RWPE2 (cell line): ENCODE results near the gene FAM180A.

ENCODE experiments used
- ATAC-seq: fragments of 200-7000 bp; cut with Tn5 transposase; 3 replicates; pipeline ENCODE4 v1.9.1; 2021; ENCODE audit warnings: low read depth
- DNase-seq: peaks from one replicate; pipeline ENCODE4 v3.0.0-alpha.2; 2020; ENCODE audit warnings: low spot score
- H3K27ac ChIP-seq: fragments of 450-650 bp; 2 replicates; pipeline ENCODE4 v1.5.1; 2017; ENCODE audit warnings: mild to moderate bottlenecking; ENCODE audit not compliant: poor library complexity, severe bottlenecking
- H3K27me3 ChIP-seq: fragments of 250-450 bp; sonication (Bioruptor Pico); 2 replicates; pipeline ENCODE4 v1.5.1; 2021; ENCODE audit warnings: mild to moderate bottlenecking, moderate library complexity; ENCODE audit not compliant: insufficient read depth, poor library complexity, severe bottlenecking
- H3K36me3 ChIP-seq: fragments of 250-450 bp; sonication (Bioruptor Pico); 2 replicates; pipeline ENCODE4 v1.5.1; 2020; ENCODE audit warnings: low read depth, mild to moderate bottlenecking, moderate library complexity
- H3K4me1 ChIP-seq: fragments of 250-450 bp; sonication (Bioruptor Pico); 2 replicates; pipeline ENCODE4 v1.5.1; 2021; ENCODE audit warnings: mild to moderate bottlenecking, moderate library complexity; ENCODE audit not compliant: insufficient read depth, poor library complexity, severe bottlenecking
- H3K4me3 ChIP-seq: fragments of 250-450 bp; sonication (Bioruptor Pico); 2 replicates; pipeline ENCODE4 v1.5.1; 2021; ENCODE audit warnings: mild to moderate bottlenecking, moderate library complexity; ENCODE audit not compliant: severe bottlenecking
- H3K9me3 ChIP-seq: fragments of 250-450 bp; sonication (Bioruptor Pico); 2 replicates; pipeline ENCODE4 v1.5.1; 2021; ENCODE audit warnings: mild to moderate bottlenecking, moderate library complexity; ENCODE audit not compliant: severe bottlenecking
- CTCF ChIP-seq: fragments of 450-650 bp; IDR thresholded peaks from one replicate; pipeline ENCODE4 v1.5.1; 2017; ENCODE audit warnings: mild to moderate bottlenecking, moderate library complexity; ENCODE audit not compliant: poor library complexity, severe bottlenecking

The FAM180A gene

GRCh38 chr7:135769005-135769802 is 20.6 kb upstream of the FAM180A start:
- Histone ChIP-seq H3K36me3 (no peaks in the 10 kb centered on the region), H3K27me3 (no peaks in the 10 kb centered on the region), H3K9me3 (no peaks in the 10 kb centered on the region), H3K4me3 (no peak overlapping the region), H3K4me1 (peaks cover 18% of the 10 kb centered on the region), H3K27ac (no peak overlapping the region)
- ATAC-seq (no peak), DNase-seq (no peak)
- TF ChIP-seq CTCF = no peak

GRCh38 chr7:135768467-135768866 is 19.9 kb upstream of the FAM180A start:
- Histone ChIP-seq H3K4me1 (peaks cover 12% of the 10 kb centered on the region), H3K36me3 (no peaks in the 10 kb centered on the region), H3K27me3 (no peaks in the 10 kb centered on the region), H3K4me3 (no peak overlapping the region), H3K9me3 (no peaks in the 10 kb centered on the region), H3K27ac (no peak overlapping the region)
- TF ChIP-seq CTCF = no peak
- DNase-seq (no peak), ATAC-seq (no peak)

GRCh38 chr7:135768064-135768463 is 19.5 kb upstream of the FAM180A start:
- no peaks in the 10 kb centered on the region for H3K36me3 ChIP-seq
- ATAC-seq (no peak), DNase-seq (no peak)
- H3K27me3 ChIP-seq = no peaks in the 10 kb centered on the region
- TF ChIP-seq CTCF = no peak
- peaks cover 8% of the 10 kb centered on the region for H3K4me1 ChIP-seq
- no peak overlapping the region for H3K27ac ChIP-seq
- no peak overlapping the region for H3K4me3 ChIP-seq
- no peaks in the 10 kb centered on the region for H3K9me3 ChIP-seq

GRCh38 chr7:135763261-135763660 is 14.6 kb upstream of the FAM180A start:
- TF ChIP-seq CTCF = no peak
- Histone ChIP-seq H3K4me1 (peaks cover 6% of the 10 kb centered on the region), H3K4me3 (no peak overlapping the region), H3K27ac (no peak overlapping the region), H3K9me3 (no peaks in the 10 kb centered on the region), H3K36me3 (no peaks in the 10 kb centered on the region), H3K27me3 (no peaks in the 10 kb centered on the region)
- ATAC-seq (no peak), DNase-seq (no peak)
